ENCODE results near the gene DUSP15.

Gene DUSP15

DNA sequence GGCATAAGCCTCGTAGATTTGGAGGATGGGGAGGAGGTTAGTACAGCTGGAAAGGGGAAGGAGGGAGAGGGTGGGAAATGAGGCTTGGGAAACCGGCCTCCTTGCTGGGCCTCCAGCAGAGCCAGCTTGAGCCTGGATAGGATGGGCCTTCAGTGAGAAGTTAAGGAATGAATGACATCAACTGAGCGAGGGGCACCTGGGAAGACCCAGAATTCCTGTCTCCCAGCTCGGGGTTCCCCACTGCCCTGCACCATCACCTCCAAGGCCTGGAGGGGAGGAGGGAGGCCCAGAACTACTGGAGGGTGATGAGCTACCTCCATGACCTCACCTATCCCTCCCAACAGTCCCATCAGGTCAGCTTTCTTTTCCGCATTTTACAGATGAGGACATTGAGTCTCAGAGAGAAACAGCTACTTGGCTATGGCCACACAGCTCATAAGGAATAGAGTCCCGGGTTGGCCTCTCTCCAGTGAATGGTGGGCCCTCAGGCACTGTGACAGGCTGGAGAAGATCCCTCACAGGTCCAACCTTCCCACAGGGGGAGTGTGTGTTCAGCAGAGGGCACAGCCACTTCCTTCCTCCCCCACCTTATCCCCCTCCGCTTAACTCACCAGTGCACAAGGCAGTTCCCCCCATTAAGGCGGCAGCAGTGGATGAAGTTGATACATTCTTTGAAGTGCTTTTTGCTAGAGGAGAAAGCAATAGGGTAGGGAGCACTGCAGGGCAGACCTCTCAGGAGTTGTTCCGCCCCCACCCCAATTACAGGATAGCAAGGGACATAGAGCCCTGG, 6.8 kb downstream of the DUSP15 start:
- FAIRE-seq: no peak
- DNase-seq (ENCODE audit: insufficient read length, low spot score): no peak
- no peak for TF ChIP-seq CTCF (IDR thresholded peaks at IDR 0.05; ENCODE audit: insufficient read depth, missing control alignments)

- DNase-seq (ENCODE audit: insufficient read length, low spot score) (no peak), FAIRE-seq (no peak)
- no peak for TF ChIP-seq CTCF (IDR thresholded peaks at IDR 0.05; ENCODE audit: insufficient read depth, missing control alignments)
Observed at GRCh38 chr20:31862506-31862905, 7.8 kb downstream of the DUSP15 start.

- no peak for TF ChIP-seq CTCF (IDR thresholded peaks at IDR 0.05; ENCODE audit: insufficient read depth, missing control alignments)
- no peak for FAIRE-seq
- DNase-seq (ENCODE audit: insufficient read length, low spot score): peak; percentile 86
Observed at GRCh38 chr20:31862157-31862470, 8.2 kb downstream of the DUSP15 start.

GRCh38 chr20:31861385-31862156, 8.8 kb downstream of the DUSP15 start:
- no peak for TF ChIP-seq CTCF (IDR thresholded peaks at IDR 0.05; ENCODE audit: insufficient read depth, missing control alignments)
- FAIRE-seq: no peak
- peak; percentile 97 for DNase-seq (ENCODE audit: insufficient read length, low spot score)

DNA sequence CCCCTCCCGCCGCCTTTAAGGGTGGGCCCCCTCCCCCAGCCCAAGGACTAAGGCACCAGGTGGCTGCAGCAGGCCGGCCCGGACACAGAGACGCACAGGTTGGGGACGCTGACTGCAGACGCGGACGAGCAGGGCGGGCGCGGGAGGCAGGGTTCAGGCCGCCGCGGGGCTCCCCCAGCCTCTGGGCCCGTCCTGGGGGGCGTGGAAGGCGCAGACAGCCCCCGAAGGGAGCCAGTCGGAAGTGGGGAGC, 9.3 kb downstream of the DUSP15 start:
- DNase-seq (ENCODE audit: insufficient read length, low spot score) (no peak), FAIRE-seq (no peak)
- no peak for TF ChIP-seq CTCF (IDR thresholded peaks at IDR 0.05; ENCODE audit: insufficient read depth, missing control alignments)

DNA sequence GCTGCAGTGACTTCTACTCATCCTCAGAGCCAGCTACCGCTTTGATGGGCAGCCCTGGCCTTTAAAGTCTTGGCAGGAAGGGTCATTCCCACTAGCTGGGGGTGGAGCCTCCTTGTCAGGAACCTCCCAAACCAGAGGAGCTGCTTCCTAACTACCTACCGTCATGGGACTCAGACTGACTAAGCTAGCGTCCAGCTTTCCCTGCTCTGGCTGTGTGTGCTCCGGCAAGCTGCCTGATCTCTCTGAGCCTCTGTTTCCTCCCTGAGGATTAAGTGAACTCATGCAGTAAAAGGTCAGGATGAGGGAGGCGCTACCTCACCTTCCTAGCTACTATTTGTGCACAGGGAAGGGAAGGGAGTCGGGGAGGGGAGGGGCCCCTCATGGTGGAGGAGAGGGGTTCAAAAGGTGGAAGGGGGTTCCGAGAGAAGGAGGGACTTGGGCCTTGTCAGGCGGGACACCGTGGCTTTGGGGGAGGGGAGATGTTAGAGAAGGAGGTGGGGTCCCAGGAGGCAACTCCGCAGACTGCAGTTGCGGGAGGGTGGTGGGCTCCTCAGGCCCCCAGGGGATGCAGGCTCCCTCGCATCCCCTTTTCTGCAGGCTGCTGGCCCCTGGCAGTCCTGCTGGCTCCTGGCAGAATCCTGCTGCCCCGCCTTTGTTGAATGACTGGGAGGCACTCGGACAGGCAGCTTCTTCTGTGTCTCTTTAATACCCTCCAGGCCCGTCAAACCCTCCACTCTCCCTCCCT, 9.8 kb downstream of the DUSP15 start:
- TF ChIP-seq CTCF (IDR thresholded peaks at IDR 0.05; ENCODE audit: insufficient read depth, missing control alignments): no peak
- DNase-seq (ENCODE audit: insufficient read length, low spot score): peak; percentile 38
- no peak for FAIRE-seq

- DNase-seq (ENCODE audit: insufficient read length, low spot score): no peak
- TF ChIP-seq CTCF (IDR thresholded peaks at IDR 0.05; ENCODE audit: insufficient read depth, missing control alignments): no peak
- FAIRE-seq: no peak
Observed at GRCh38 chr20:31859998-31860380, 10.3 kb downstream of the DUSP15 start.
